Kidney capillary endothelial cell (primary cell): ENCODE data around the gene OR2H2.

Source experiments
- DNase-seq: peaks from one replicate; pipeline ENCODE4 v3.0.0-alpha.2; 2018; ENCODE audit warnings: low spot score

The OR2H2 gene

DNA sequence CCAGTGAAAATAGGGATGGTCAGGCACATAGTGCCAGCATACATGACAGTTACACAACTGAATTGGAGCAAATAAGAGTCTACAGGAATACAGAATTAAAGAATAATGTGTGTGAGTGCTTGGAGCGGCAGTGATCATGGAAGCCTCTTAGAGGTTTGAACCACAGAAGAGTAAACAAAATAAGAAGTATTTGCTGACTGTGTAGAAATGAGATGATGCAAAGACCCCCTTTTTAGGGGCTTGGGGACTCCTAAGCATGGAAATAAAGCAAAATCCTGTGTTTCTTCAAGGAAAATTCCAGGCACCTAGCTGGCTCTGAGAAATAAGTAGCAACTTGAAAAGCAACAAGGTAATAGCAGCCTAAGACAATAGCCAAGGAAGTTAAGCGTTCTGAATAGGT is 6.8 kb downstream of the OR2H2 start:
- DNase-seq, result no peak

DNA sequence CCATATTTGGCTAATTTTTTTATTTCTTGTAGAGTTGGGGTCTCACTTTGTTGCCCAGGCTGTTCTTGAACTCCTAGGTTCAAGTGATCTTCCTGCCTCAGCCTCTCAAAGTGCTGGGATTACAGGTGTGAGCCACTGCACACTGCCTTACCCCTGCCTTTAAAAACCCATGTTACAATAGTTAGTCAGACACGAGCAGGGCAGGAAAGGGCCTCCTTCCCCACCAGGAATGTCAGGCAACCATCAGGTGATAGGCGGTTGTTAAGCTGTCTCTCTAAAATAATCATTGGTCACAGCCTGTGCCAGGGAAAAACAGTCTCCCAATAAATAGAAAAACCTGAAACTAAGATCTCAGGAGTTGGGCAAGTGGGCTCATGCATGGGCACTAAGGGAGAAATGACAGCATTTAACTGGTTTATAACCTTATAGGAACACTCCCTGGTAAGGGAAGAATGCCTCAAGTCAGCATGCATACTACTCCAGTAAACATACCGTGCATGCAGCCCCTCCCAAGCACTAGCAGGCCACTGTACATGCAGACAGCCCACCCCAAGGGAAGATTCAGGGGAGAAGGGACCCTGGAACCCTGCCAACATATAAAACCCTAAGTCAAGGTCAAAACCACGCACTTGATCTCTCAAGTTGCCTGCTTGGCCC is 8.4 kb downstream of the OR2H2 start:
- no peak for DNase-seq

DNA sequence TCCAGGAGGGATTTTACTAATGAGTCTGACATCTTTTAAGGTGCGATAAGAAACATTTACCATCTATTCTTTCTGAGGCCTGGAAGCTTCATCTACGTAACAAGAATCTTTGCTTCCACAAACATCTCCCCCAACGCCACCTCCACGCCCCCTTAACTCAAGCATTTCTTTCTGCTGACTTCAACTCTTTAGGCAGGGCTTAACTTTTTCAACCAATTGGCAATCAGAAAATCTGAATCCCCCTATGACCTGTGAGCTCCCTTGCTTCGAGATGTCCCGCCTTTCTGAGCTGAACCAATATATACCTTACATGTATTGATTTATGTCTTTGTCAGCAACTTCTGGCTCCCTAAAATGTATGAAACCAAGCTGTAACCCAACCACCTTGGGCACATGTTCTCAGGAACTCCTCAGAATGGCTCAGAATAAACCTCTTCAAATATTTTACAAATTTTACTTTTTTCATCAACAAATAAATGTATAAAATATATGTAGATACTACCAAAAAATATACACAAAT is 11.5 kb downstream of the OR2H2 start:
- no peak for DNase-seq

- no peak for DNase-seq
Measured at GRCh38 chr6:29597184-29597583, 12.3 kb downstream of the OR2H2 start.

GRCh38 chr6:29598172-29598747 is 13.3 kb downstream of the OR2H2 start:
- no peak for DNase-seq

GRCh38 chr6:29602564-29603361 is 17.8 kb downstream of the OR2H2 start:
- DNase-seq, result no peak

GRCh38 chr6:29603456-29603855 is 18.5 kb downstream of the OR2H2 start:
- no peak for DNase-seq

DNA sequence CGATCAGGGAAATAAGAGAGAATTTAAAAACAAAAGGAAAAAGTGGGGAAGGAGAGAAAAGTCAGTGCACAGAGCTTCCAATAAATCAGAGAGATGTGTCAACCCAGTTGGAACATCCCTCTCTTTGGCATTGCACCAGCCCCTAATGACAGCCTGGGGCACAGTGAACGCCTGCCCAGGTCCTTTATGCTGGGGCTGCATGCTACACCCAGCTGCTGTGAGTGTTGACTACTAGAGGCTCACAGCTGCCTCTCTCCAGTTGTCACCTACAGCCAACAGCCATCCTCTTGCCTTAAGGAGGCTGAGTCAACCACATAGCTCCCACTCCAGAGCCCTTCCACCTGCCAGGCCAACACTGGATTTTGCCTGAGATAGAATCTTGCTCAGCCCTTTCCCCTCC is 19.0 kb downstream of the OR2H2 start:
- DNase-seq, result no peak

- DNase-seq, result no peak
Measured at GRCh38 chr6:29608131-29608530, 23.2 kb downstream of the OR2H2 start.

GRCh38 chr6:29610540-29610939 is 25.6 kb downstream of the OR2H2 start:
- DNase-seq, result no peak

- DNase-seq, result no peak
Measured at GRCh38 chr6:29611426-29611825, 26.5 kb downstream of the OR2H2 start.

DNA sequence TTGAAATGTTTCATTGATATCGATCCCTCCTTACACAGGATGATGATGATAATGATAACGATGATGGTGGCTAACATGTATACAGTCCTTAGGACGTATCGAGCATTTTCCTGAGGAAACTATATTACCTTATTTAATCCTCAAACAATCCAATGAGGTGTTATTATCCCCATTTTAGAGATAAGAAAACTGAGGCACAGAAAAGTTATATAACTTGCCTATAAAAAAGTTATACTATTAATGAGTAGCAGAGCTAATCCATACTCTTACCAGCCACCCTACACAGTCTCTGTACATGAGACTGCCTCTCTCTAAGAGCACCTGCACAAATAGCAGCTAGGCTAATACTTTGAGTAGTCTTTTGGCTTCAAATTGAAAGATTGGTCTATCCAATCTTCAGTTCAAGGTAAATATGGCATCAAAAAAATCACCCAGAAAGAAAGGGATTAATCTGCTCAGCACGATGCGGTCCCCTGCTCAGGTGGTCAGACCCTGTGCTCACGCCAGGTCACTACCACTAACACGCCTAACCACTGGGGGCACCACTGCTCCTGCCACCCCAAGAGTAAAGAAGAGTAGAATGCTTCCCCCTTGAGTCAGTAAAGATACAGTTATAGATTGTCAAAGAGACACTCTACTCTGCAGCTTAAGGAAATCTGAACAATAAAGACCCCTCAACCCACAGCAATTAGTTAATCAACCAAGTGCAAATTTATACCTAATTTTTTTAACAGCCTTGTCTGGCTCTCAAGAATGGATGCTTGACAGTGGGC is 33.0 kb downstream of the OR2H2 start:
- no peak for DNase-seq

DNA sequence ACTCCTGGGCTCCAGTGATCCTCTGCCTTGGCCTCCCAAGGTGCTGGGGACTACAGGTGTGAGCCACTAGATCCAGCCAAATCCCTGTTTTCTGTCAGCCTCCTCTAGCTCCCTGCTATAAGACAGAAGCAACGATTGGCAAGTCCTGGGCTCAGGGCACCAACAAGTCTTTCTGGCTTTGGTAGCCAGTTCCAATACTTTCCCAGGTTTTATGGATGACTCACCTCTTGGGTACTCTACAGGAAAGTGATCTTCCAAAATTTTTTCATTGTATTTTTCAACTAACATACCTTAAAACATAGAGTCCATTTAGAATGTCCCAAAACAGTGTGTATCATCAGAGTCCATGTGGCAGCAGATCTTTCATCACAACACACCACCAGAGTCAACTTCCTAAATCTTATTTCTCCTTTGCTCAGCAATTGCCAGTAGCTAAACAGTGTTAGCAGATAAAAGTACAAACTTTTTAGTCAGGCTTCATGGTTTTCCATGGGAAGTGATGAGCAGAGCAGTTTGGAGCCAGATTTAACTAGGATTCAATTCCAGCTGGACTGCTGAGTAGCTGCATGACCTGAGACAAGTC is 34.7 kb downstream of the OR2H2 start:
- DNase-seq, result no peak

DNA sequence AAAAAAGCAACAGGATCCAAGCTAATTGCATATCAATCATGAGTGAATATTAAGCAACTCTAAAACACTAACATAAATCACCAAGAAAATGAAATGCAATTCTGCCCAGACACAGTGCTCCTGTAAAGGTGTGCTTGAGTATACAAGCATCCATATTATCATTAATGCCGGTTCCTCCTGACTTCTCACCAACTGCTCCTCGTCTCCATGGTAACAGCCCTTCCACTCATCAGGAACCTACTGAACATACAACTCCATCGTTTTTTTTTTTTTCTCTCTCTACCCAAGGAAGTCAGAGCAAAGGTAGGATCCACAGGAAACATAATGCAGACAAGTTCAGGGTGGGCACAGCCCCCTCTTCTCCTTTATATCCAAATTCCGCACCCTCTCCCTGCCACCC is 35.7 kb downstream of the OR2H2 start:
- DNase-seq, result no peak

DNA sequence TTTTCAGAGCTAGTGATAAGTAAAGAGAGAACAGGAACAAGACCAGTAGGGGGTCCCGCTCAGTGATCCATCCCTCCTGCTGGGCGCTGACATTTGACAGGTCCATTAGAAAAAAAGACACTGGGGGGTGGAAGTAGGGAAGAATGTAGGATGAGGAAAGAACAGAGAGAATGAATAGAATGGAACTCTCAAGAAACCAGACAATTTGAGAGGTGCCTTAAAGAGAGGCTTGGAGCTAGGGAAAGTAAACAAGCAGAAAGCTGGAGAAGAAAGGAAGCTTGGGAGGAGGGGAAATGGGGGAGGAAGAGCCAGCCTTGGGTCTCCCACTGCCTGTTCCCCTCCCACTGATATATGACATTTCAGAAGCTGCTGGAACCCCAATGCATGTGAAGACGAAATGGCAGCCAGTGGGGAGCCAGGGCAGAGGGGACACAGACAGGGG is 39.6 kb downstream of the OR2H2 start:
- no peak for DNase-seq

- DNase-seq, result no peak
Measured at GRCh38 chr6:29625337-29625930, 40.5 kb downstream of the OR2H2 start.

DNA sequence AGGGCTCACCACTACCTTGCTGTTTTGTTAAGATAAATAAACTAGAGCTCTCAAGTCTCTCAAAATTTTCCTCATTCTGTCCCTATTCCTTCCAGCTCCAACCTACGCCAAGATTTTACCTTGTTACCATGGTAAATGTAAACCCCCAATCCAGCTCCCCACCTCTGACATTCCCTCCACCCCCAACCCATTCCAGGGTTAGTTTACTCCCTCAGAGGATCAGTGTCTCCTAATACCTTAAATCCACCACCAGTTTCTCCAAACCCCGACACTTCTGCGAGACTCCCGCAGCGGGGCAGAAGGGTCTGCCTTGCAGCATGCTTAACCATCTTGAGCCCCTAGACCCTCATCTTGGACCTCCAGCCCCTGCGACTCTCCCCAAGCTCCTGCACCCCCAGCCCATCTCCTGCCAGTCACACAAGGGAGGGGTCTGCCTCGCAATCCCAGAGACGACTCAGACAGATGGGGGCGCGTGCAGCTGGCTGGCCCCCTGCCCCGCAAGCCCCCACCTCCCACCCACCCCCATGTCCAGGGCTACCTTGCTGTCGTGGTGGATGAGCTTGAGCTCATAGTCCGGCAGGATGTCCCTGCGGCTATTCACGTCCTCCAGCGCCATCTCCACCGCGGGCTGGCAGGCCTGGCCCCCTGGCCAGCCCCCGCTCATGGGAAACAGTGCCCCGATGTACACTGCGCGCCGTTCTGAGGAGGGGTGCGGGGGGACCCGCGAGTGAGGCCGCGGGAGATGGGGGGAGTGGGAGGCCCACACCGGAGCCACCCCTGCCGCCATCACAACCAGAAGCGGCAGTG is 42.2 kb downstream of the OR2H2 start:
- no peak for DNase-seq

DNA sequence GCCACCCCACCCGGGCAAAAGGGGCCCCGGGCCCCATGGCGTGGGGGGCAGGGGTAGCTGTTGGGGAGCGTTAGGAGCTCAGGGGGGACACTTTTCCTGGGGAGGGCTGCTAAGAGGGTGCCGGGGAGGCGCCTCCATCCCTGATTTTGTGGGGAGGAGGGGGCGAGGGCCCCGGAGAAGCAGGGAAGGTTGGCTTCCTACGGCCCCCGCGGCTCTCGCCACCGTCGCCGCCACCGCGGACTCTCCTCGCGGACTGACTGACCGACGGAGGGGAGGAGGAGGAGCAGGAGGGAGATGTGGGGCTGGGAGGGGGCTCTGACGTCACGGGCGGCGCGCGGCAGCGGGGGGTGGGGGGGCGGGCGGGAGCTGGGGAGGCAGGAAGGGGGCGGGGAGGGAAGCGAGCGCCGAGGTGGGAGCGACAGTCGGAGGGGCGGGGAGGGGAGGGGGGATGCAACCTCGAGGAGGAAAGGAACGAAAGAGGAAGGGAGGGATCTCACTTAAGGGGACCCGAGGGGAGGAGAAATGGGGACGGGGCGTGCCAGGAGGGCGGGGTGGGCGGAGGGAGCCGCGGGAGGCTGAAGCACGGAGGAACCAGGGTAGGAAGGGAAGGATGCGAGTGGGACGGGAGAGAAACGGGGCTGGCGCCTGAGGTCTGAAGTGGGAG is 43.0 kb downstream of the OR2H2 start:
- no peak for DNase-seq

DNA sequence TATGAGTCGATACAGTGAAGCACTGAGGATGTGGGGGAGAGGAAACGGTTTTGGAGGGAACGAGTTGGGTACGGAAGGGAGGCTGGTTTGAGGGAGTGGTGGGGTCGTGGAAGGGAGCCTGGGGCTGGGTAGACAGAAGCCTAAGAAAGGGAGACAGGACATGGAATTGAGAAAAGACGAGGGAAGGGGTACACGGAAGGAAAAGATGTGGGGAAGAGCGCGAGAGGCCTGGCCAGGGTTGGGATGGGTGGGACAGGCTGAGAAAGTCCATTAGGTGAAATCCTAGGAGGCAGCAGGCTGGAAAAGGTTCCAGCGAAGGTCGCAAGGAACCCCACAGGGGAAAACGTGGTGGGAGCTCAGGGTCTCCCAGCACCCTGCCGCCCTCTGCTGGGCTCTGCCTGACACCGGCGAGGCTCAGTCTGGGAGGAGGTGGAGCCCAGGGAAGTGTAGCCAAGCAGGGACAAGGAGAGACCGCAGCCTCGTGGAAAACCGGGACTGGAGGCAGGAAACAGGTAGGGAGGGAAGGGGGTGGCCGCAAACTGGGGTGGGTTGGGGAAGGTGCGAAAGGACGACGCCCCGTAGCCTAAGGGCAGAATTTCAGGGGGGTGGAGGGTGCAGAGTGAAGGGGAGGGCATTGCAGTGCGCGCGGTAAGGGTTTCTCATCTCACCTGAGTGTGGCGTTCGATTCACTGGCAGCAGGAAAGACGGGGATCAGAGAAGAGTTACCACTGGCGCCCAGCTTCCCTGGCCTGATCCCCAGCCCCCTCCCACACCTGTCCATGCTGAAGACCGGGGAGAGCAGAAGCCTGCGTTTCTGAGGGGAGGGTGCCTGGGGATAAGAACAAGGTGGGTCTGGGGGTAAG is 43.7 kb downstream of the OR2H2 start:
- DNase-seq, result peak; percentile 56
